GM12873 (cell line): ENCODE measurements around the gene RPL11.

Experiments
- TF ChIP-seq, protein P1 (sequence below): IDR thresholded peaks from 2 replicates; pipeline ENCODE4 v1.5.1; 2012; ENCODE audit warnings: low read depth, mild to moderate bottlenecking, moderate library complexity, low read length, control low read depth; ENCODE audit not compliant: insufficient read depth; ENCODE audit errors: missing control alignments

The RPL11 gene

GRCh38 chr1:23667411-23667810 lies 24.2 kb upstream of the RPL11 start:
- TF ChIP-seq, protein P1, sequence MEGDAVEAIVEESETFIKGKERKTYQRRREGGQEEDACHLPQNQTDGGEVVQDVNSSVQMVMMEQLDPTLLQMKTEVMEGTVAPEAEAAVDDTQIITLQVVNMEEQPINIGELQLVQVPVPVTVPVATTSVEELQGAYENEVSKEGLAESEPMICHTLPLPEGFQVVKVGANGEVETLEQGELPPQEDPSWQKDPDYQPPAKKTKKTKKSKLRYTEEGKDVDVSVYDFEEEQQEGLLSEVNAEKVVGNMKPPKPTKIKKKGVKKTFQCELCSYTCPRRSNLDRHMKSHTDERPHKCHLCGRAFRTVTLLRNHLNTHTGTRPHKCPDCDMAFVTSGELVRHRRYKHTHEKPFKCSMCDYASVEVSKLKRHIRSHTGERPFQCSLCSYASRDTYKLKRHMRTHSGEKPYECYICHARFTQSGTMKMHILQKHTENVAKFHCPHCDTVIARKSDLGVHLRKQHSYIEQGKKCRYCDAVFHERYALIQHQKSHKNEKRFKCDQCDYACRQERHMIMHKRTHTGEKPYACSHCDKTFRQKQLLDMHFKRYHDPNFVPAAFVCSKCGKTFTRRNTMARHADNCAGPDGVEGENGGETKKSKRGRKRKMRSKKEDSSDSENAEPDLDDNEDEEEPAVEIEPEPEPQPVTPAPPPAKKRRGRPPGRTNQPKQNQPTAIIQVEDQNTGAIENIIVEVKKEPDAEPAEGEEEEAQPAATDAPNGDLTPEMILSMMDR = no peak

DNA sequence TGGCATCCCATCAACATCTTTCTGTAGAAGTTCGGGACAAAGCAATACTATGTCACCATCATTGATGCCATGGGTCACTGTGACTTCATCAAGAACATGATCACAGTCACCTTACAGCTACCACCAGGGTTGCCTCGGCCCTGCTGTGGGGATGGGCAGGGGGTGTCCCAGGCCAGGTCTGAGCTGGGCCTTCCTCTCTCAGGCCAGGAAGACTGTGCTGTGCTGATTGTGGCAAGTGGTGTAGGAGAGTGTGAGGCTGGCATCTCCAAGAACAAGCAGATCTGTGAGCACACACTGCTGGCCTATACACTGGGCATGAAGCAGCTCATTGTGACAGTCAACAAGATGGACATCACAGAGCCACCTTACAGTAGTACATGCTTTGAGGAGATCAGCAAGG lies 20.9 kb upstream of the RPL11 start:
- TF ChIP-seq, protein P1 = no peak

DNA sequence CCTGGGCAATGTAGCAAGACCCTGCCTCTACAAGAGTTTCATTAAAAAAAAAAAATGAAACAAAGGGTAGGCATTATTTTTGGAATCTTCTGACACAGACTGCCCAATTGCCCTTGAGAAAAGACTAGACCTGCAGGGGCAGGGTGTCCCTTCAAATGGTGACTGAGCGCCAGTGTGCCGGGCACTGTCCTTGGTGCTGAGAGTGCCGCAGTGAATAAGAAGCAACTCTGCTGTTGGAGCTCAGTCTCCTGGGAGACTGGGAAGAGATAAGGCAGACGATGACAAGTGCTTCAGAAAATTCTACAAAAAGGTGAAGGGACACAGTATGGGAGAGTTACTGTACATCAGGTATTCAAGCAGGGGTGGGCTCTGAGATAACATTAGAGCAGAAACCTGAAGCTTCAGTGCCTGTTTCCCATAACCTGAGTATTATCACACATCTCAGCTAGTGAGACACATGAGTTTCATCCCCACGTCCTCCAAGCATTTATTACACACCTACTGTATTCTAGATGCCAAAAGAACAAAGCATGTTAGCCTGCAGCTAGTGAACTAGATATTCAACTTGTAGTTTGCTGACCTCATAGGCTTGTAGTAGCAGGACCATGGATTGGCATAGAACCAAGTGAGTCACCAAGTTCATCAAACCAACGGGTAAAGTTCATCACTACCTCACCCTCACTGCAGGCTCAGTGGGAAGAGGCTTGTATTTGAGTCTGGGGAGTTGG lies 18.4 kb upstream of the RPL11 start:
- TF ChIP-seq, protein P1 = no peak

GRCh38 chr1:23679815-23680214 lies 11.8 kb upstream of the RPL11 start:
- TF ChIP-seq, protein P1 = no peak

GRCh38 chr1:23682946-23683345 lies 8.7 kb upstream of the RPL11 start:
- TF ChIP-seq, protein P1 = no peak

GRCh38 chr1:23684415-23684814 lies 7.2 kb upstream of the RPL11 start:
- TF ChIP-seq, protein P1 = no peak

DNA sequence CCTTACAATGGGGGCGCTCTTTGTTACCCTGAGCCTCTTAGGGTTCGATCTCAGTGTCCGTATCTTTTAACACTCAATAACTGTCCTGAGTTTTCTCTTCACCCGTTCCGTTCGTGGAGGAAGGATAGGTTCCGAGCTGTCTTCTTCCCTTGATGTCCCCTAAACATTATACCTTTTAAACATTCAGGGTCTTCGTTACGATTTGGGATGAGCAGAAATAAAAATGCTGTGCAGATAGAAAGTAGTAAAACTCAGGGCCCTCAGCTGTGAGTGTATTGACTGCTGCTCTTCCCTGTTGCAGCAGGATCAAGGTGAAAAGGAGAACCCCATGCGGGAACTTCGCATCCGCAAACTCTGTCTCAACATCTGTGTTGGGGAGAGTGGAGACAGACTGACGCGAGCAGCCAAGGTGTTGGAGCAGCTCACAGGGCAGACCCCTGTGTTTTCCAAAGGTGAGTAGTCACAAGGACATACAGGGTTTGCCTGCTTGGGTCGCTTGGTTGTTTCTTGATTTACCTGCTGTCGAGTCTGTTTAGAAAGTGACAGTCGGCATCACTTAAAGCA lies 784 bp downstream of the RPL11 start:
- TF ChIP-seq, protein P1 = peak; percentile 12
